DND-41 (cell line): ENCODE measurements around the gene MBD4.

Experiments
- ATAC-seq: fragments of 200-7000 bp; cut with Tn5 transposase; 3 replicates; pipeline ENCODE4 v1.9.1; 2021; ENCODE audit warnings: low read depth; ENCODE audit not compliant: insufficient read depth
- DNase-seq: peaks from one replicate; pipeline ENCODE4 v3.0.0-alpha.2; 2020
- H2AFZ ChIP-seq: 2 replicates; pipeline ENCODE4 v1.6.0; 2012; ENCODE audit warnings: low read depth, low read length
- H3K27ac ChIP-seq: 2 replicates; pipeline ENCODE4 v1.5.1; 2012; ENCODE audit warnings: low read length, inconsistent platforms
- H3K27me3 ChIP-seq: fragments of 200-600 bp; sonication (generic); 2 replicates; pipeline ENCODE4 v1.6.0; 2012; ENCODE audit warnings: low read length, mild to moderate bottlenecking, inconsistent platforms; ENCODE audit not compliant: insufficient read depth, poor library complexity
- H3K36me3 ChIP-seq: 2 replicates; pipeline ENCODE4 v1.5.1; 2012; ENCODE audit warnings: low read length, inconsistent platforms; ENCODE audit not compliant: insufficient read depth
- H3K4me1 ChIP-seq: 2 replicates; pipeline ENCODE4 v1.5.1; 2012; ENCODE audit warnings: mild to moderate bottlenecking, low read length; ENCODE audit not compliant: insufficient read depth
- H3K4me2 ChIP-seq: 2 replicates; pipeline ENCODE4 v1.6.0; 2012; ENCODE audit warnings: mild to moderate bottlenecking, moderate library complexity, low read length, inconsistent platforms; ENCODE audit not compliant: insufficient read depth
- H3K4me3 ChIP-seq, 2 experiments: fragments of 200-600 bp in 1 of 2; shearing (Covaris generic) in 1 of 2; 2 replicates each; pipeline ENCODE4 v1.5.1; 2012 to 2016; ENCODE audit warnings: inconsistent platforms in 2 of 2, low read length in 2 of 2, mild to moderate bottlenecking in 2 of 2, low read depth in 1 of 2, moderate library complexity in 1 of 2
- H3K79me2 ChIP-seq: 2 replicates; pipeline ENCODE4 v1.6.0; 2012; ENCODE audit warnings: low read length, inconsistent platforms; ENCODE audit not compliant: insufficient read depth
- H3K9ac ChIP-seq: 2 replicates; pipeline ENCODE4 v1.6.0; 2012; ENCODE audit warnings: low read depth, mild to moderate bottlenecking, inconsistent platforms, low read length, moderate library complexity
- H3K9me3 ChIP-seq: 2 replicates; pipeline ENCODE4 v1.5.1; 2012; ENCODE audit warnings: low read length, moderate library complexity, mild to moderate bottlenecking, inconsistent platforms; ENCODE audit not compliant: insufficient read depth, severe bottlenecking
- H4K20me1 ChIP-seq: 2 replicates; pipeline ENCODE4 v1.6.0; 2012; ENCODE audit warnings: low read length; ENCODE audit not compliant: insufficient read depth
- CTCF ChIP-seq: IDR thresholded peaks from 2 replicates; pipeline ENCODE4 v1.5.1; 2012; ENCODE audit warnings: borderline replicate concordance, low read length, moderate library complexity, mild to moderate bottlenecking; ENCODE audit not compliant: poor library complexity, severe bottlenecking; ENCODE audit errors: extremely low read depth
- EZH2 ChIP-seq: IDR thresholded peaks from 3 replicates; pipeline ENCODE4 v1.6.1; 2012; ENCODE audit warnings: borderline replicate concordance, low read depth, mild to moderate bottlenecking, moderate library complexity, low read length, inconsistent platforms; ENCODE audit not compliant: severe bottlenecking

Gene MBD4

DNA sequence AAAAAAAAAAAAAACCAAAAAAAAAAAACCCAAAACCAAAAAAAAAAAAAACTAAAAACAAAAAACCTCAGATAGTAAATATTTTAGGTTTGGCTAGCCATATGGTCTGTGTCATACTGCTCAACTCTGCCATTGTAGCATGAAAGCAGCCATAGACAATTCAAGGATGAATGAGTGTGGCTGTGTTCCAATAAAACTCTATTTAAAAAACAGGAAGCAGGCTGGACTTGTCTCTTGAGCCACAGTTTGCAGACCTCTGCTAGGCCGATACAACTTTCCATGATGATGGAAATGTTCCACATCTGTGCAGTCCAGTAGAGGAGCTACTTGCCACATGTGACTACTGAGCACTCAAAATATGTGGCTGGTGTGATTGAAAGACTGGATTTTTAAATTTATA, 22.4 kb downstream of the MBD4 start:
- ATAC-seq (no peak), DNase-seq (no peak)
- Histone ChIP-seq H2AFZ (no peak overlapping the region), H3K9ac (no peak overlapping the region), H3K27me3 (no peaks in the 10 kb centered on the region), H3K4me2 (no peak overlapping the region), H3K9me3 (no peaks in the 10 kb centered on the region), H3K4me3 (no peak overlapping the region), H3K27ac (no peak overlapping the region), H3K36me3 (no peaks in the 10 kb centered on the region), H3K79me2 (no peaks in the 10 kb centered on the region), H3K4me1 (no peaks in the 10 kb centered on the region), H4K20me1 (no peaks in the 10 kb centered on the region)
- TF ChIP-seq EZH2 (no peak), CTCF (no peak)

GRCh38 chr3:129416415-129416814, 23.3 kb downstream of the MBD4 start:
- H3K79me2 ChIP-seq = no peaks in the 10 kb centered on the region
- DNase-seq (no peak), ATAC-seq (no peak)
- no peaks in the 10 kb centered on the region for H4K20me1 ChIP-seq
- TF ChIP-seq CTCF = no peak
- TF ChIP-seq EZH2 = no peak
- no peak overlapping the region for H3K27ac ChIP-seq
- no peaks in the 10 kb centered on the region for H3K9me3 ChIP-seq
- no peak overlapping the region for H3K4me2 ChIP-seq
- no peaks in the 10 kb centered on the region for H3K27me3 ChIP-seq
- no peaks in the 10 kb centered on the region for H3K4me1 ChIP-seq
- no peaks in the 10 kb centered on the region for H3K36me3 ChIP-seq
- H3K4me3 ChIP-seq = no peak overlapping the region
- H2AFZ ChIP-seq = no peak overlapping the region
- no peak overlapping the region for H3K9ac ChIP-seq

DNA sequence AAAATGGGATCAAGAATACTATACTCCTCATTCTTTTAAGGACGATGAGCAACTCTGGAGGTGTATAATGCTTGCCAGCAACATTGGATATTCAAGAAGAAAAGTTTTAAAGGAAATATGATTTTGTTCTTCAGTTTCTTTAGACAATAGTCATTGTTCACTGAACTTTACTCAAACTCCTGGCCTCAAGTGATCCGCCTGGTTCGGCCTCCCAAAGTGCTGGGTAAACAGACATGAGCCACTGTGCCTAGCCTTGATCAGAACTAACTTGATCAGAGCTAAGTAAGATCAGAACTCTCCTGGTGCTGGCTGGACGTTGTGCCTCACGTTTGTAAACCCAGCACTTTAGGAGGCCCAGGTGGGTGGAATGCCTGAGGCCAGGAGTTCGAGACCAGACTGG, 23.9 kb downstream of the MBD4 start:
- TF ChIP-seq EZH2 = no peak
- no peak for TF ChIP-seq CTCF
- no peaks in the 10 kb centered on the region for H4K20me1 ChIP-seq
- no peaks in the 10 kb centered on the region for H3K4me1 ChIP-seq
- H3K9me3 ChIP-seq = no peaks in the 10 kb centered on the region
- no peak overlapping the region for H2AFZ ChIP-seq
- ATAC-seq (no peak), DNase-seq (no peak)
- H3K79me2 ChIP-seq = no peaks in the 10 kb centered on the region
- H3K36me3 ChIP-seq = no peaks in the 10 kb centered on the region
- no peak overlapping the region for H3K9ac ChIP-seq
- H3K27ac ChIP-seq = no peak overlapping the region
- no peaks in the 10 kb centered on the region for H3K27me3 ChIP-seq
- no peak overlapping the region for H3K4me2 ChIP-seq
- no peak overlapping the region for H3K4me3 ChIP-seq

- no peaks in the 10 kb centered on the region for H3K36me3 ChIP-seq
- no peaks in the 10 kb centered on the region for H3K79me2 ChIP-seq
- DNase-seq (no peak), ATAC-seq (no peak)
- no peak overlapping the region for H3K9ac ChIP-seq
- no peaks in the 10 kb centered on the region for H3K27me3 ChIP-seq
- H4K20me1 ChIP-seq = no peaks in the 10 kb centered on the region
- no peak overlapping the region for H2AFZ ChIP-seq
- TF ChIP-seq CTCF (no peak), EZH2 (no peak)
- H3K4me2 ChIP-seq = no peak overlapping the region
- H3K9me3 ChIP-seq = no peaks in the 10 kb centered on the region
- H3K27ac ChIP-seq = no peak overlapping the region
- no peaks in the 10 kb centered on the region for H3K4me1 ChIP-seq
- no peak overlapping the region for H3K4me3 ChIP-seq
Measured at GRCh38 chr3:129415378-129415777, 24.4 kb downstream of the MBD4 start.
